WTC11 (cell line): Measurements from ENCODE around the gene CITED4. TPM values are rescaled to one million over a fixed set of nuclear protein-coding genes. Genes with fewer than 3 reads are reported as not detected.

Experiments used
- ATAC-seq: fragments of 200-7000 bp; cut with Tn5 transposase; 2 replicates; pipeline ENCODE4 v1.10.0; 2021; ENCODE audit warnings: mild to moderate bottlenecking, moderate library complexity
- CTCF ChIA-PET: fragments of 300-600 bp; sonication (Branson Sonifier 250); formaldehyde crosslinking; loops from one replicate; lab custom pipeline; 2021; ENCODE audit warnings: antibody characterized with exemption; lab: Charles Lee
- POLR2A ChIA-PET: fragments of 350-600 bp; sonication (Branson Sonifier 250); formaldehyde crosslinking; loops from one replicate; lab custom pipeline; 2021; ENCODE audit warnings: antibody characterized with exemption; lab: Charles Lee
- DNase-seq: peaks from one replicate; pipeline ENCODE4 v3.0.0; 2021; ENCODE audit warnings: low spot score
- H3K27ac Mint-ChIP-seq: 2 replicates; pipeline ENCODE4 v1.8.0; 2021; ENCODE audit warnings: mixed read lengths
- H3K27me3 Mint-ChIP-seq: 2 replicates; pipeline ENCODE4 v1.8.0; 2021; ENCODE audit warnings: low read depth, mild to moderate bottlenecking, moderate library complexity, mixed read lengths
- H3K36me3 Mint-ChIP-seq: 2 replicates; pipeline ENCODE4 v1.8.0; 2021; ENCODE audit warnings: mixed read lengths
- H3K4me1 Mint-ChIP-seq: 2 replicates; pipeline ENCODE4 v1.8.0; 2022; ENCODE audit warnings: mixed read lengths
- H3K4me3 Mint-ChIP-seq: 2 replicates; pipeline ENCODE4 v1.8.0; 2021; ENCODE audit warnings: mild to moderate bottlenecking, moderate library complexity, mixed read lengths
- H3K9me3 Mint-ChIP-seq: 2 replicates; pipeline ENCODE4 v1.8.0; 2021; ENCODE audit warnings: mixed read lengths
- GABPB1 ChIP-seq: sonication (generic); formaldehyde crosslinking; IDR thresholded peaks from 2 replicates; pipeline ENCODE4 v1.8.1; 2023; ENCODE audit warnings: mild to moderate bottlenecking, missing genetic modification reagents
- HMGA2 ChIP-seq: fragments of 250-450 bp; sonication (Bioruptor Pico); IDR thresholded peaks from 2 replicates; pipeline ENCODE4 v1.4.0; 2021; ENCODE audit warnings: mild to moderate bottlenecking, moderate library complexity
- MXD4 ChIP-seq: fragments of 250-450 bp; sonication (Bioruptor Pico); IDR thresholded peaks from 2 replicates; pipeline ENCODE4 v1.8.0; 2021; ENCODE audit warnings: mild to moderate bottlenecking, moderate library complexity, borderline replicate concordance
- MYBL2 ChIP-seq: sonication (generic); formaldehyde crosslinking; IDR thresholded peaks from 2 replicates; pipeline ENCODE4 v1.8.1; 2023; ENCODE audit warnings: mild to moderate bottlenecking, moderate library complexity, missing genetic modification reagents
- ZNF219 ChIP-seq: sonication (generic); formaldehyde crosslinking; IDR thresholded peaks from 2 replicates; pipeline ENCODE4 v1.8.0; 2023; ENCODE audit warnings: missing genetic modification reagents, mild to moderate bottlenecking, borderline replicate concordance
- ZNF232 ChIP-seq: sonication (generic); formaldehyde crosslinking; IDR thresholded peaks from 2 replicates; pipeline ENCODE4 v1.8.0; 2022; ENCODE audit warnings: mild to moderate bottlenecking, missing genetic modification reagents
- total RNA-seq: library from RNA; stranded (reverse); gene quantifications from 3 replicates; pipeline ENCODE4 v1.2.3, GENCODE V29; 2021
- TF ChIP-seq, protein P1 (sequence below): sonication (generic); formaldehyde crosslinking; IDR thresholded peaks from 2 replicates; pipeline ENCODE4 v1.8.0; 2023; ENCODE audit warnings: missing genetic modification reagents, mild to moderate bottlenecking, borderline replicate concordance
- TF ChIP-seq, protein P2 (sequence below): sonication (generic); formaldehyde crosslinking; IDR thresholded peaks from 2 replicates; pipeline ENCODE4 v1.8.1; 2023; ENCODE audit warnings: mild to moderate bottlenecking, missing genetic modification reagents, borderline replicate concordance
- TF ChIP-seq, protein P3 (sequence below): fragments of 250-450 bp; sonication (Bioruptor Pico); IDR thresholded peaks from 2 replicates; pipeline ENCODE4 v2.1.2; 2022; ENCODE audit warnings: mild to moderate bottlenecking, moderate library complexity
- TF ChIP-seq, protein P4 (sequence below): fragments of 250-450 bp; sonication (Bioruptor Pico); IDR thresholded peaks from 2 replicates; pipeline ENCODE4 v1.8.0; 2021; ENCODE audit warnings: mild to moderate bottlenecking
- TF ChIP-seq, protein P5 (sequence below): sonication (generic); formaldehyde crosslinking; IDR thresholded peaks from 2 replicates; pipeline ENCODE4 v1.8.1; 2022; ENCODE audit warnings: missing genetic modification reagents, borderline replicate concordance
- TF ChIP-seq, protein P6 (sequence below): sonication (generic); formaldehyde crosslinking; IDR thresholded peaks from 2 replicates; pipeline ENCODE4 v1.8.0; 2022; ENCODE audit warnings: mild to moderate bottlenecking, missing genetic modification reagents

Gene CITED4
- total RNA-seq, 1 experiment from 2014 or later = 24.6 TPM

DNA sequence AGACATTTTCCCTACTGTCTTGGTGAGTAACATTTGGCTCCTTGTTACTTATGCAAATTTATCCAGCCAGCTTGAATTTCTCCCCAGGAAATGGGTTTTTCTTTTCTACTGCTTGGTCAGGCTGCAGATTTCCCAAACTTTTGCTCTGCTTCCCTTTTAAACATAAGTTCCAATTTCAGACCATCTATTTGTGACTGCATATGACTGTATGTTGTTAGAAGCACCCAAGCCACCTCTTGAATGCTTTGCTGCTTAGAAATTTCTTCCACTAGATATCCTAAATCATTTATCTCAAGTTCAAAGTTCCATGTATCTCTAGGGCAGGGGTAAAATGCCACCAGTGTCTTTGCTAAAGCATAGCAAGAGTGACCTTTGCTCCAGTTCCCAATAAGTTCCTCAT is 32.3 kb upstream of the CITED4 start (continued):
- TF ChIP-seq, protein P1, sequence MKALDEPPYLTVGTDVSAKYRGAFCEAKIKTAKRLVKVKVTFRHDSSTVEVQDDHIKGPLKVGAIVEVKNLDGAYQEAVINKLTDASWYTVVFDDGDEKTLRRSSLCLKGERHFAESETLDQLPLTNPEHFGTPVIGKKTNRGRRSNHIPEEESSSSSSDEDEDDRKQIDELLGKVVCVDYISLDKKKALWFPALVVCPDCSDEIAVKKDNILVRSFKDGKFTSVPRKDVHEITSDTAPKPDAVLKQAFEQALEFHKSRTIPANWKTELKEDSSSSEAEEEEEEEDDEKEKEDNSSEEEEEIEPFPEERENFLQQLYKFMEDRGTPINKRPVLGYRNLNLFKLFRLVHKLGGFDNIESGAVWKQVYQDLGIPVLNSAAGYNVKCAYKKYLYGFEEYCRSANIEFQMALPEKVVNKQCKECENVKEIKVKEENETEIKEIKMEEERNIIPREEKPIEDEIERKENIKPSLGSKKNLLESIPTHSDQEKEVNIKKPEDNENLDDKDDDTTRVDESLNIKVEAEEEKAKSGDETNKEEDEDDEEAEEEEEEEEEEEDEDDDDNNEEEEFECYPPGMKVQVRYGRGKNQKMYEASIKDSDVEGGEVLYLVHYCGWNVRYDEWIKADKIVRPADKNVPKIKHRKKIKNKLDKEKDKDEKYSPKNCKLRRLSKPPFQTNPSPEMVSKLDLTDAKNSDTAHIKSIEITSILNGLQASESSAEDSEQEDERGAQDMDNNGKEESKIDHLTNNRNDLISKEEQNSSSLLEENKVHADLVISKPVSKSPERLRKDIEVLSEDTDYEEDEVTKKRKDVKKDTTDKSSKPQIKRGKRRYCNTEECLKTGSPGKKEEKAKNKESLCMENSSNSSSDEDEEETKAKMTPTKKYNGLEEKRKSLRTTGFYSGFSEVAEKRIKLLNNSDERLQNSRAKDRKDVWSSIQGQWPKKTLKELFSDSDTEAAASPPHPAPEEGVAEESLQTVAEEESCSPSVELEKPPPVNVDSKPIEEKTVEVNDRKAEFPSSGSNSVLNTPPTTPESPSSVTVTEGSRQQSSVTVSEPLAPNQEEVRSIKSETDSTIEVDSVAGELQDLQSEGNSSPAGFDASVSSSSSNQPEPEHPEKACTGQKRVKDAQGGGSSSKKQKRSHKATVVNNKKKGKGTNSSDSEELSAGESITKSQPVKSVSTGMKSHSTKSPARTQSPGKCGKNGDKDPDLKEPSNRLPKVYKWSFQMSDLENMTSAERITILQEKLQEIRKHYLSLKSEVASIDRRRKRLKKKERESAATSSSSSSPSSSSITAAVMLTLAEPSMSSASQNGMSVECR = no peak
- TF ChIP-seq ZNF232 (CRISPR knock-in tag) = no peak
- TF ChIP-seq, protein P2, sequence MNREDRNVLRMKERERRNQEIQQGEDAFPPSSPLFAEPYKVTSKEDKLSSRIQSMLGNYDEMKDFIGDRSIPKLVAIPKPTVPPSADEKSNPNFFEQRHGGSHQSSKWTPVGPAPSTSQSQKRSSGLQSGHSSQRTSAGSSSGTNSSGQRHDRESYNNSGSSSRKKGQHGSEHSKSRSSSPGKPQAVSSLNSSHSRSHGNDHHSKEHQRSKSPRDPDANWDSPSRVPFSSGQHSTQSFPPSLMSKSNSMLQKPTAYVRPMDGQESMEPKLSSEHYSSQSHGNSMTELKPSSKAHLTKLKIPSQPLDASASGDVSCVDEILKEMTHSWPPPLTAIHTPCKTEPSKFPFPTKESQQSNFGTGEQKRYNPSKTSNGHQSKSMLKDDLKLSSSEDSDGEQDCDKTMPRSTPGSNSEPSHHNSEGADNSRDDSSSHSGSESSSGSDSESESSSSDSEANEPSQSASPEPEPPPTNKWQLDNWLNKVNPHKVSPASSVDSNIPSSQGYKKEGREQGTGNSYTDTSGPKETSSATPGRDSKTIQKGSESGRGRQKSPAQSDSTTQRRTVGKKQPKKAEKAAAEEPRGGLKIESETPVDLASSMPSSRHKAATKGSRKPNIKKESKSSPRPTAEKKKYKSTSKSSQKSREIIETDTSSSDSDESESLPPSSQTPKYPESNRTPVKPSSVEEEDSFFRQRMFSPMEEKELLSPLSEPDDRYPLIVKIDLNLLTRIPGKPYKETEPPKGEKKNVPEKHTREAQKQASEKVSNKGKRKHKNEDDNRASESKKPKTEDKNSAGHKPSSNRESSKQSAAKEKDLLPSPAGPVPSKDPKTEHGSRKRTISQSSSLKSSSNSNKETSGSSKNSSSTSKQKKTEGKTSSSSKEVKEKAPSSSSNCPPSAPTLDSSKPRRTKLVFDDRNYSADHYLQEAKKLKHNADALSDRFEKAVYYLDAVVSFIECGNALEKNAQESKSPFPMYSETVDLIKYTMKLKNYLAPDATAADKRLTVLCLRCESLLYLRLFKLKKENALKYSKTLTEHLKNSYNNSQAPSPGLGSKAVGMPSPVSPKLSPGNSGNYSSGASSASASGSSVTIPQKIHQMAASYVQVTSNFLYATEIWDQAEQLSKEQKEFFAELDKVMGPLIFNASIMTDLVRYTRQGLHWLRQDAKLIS = no peak
- no peak for TF ChIP-seq MXD4 (CRISPR knock-in tag)
- TF ChIP-seq, protein P3, sequence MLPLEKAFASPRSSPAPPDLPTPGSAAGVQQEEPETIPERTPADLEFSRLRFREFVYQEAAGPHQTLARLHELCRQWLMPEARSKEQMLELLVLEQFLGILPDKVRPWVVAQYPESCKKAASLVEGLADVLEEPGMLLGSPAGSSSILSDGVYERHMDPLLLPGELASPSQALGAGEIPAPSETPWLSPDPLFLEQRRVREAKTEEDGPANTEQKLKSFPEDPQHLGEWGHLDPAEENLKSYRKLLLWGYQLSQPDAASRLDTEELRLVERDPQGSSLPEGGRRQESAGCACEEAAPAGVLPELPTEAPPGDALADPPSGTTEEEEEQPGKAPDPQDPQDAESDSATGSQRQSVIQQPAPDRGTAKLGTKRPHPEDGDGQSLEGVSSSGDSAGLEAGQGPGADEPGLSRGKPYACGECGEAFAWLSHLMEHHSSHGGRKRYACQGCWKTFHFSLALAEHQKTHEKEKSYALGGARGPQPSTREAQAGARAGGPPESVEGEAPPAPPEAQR = no peak
- TF ChIP-seq HMGA2 = no peak
- TF ChIP-seq GABPB1 (CRISPR knock-in tag) = no peak
- TF ChIP-seq, all 79 proteins: peak for 0

DNA sequence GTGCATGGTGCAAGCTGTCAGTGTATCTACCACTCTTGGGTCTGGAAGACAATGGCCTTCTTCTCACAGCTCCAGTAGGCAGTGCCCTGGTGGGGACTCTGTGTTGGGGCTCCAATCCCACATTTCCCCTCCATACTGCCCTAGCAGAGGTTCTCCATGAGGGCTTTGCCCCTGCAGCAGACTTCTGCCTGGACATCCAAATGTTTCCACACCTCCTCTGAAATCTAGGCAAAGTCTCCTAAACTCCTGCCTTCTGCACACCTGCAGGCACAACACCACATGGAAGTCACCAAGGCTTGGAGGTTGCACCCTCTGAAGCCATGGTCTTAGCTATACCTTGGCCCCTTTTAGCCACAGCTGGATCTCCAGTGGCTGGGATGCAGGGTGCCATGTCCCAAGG is 31.8 kb upstream of the CITED4 start:
- peaks cover 12% of the 10 kb centered on the region for H3K27me3 Mint-ChIP-seq
- TF ChIP-seq MYBL2 (CRISPR knock-in tag) = no peak
- TF ChIP-seq, protein P4, sequence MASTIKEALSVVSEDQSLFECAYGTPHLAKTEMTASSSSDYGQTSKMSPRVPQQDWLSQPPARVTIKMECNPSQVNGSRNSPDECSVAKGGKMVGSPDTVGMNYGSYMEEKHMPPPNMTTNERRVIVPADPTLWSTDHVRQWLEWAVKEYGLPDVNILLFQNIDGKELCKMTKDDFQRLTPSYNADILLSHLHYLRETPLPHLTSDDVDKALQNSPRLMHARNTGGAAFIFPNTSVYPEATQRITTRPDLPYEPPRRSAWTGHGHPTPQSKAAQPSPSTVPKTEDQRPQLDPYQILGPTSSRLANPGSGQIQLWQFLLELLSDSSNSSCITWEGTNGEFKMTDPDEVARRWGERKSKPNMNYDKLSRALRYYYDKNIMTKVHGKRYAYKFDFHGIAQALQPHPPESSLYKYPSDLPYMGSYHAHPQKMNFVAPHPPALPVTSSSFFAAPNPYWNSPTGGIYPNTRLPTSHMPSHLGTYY (CRISPR knock-in tag) = no peak
- TF ChIP-seq, protein P5, sequence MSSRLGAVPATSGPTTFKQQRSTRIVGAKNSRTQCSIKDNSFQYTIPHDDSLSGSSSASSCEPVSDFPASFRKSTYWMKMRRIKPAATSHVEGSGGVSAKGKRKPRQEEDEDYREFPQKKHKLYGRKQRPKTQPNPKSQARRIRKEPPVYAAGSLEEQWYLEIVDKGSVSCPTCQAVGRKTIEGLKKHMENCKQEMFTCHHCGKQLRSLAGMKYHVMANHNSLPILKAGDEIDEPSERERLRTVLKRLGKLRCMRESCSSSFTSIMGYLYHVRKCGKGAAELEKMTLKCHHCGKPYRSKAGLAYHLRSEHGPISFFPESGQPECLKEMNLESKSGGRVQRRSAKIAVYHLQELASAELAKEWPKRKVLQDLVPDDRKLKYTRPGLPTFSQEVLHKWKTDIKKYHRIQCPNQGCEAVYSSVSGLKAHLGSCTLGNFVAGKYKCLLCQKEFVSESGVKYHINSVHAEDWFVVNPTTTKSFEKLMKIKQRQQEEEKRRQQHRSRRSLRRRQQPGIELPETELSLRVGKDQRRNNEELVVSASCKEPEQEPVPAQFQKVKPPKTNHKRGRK (CRISPR knock-in tag) = no peak
- TF ChIP-seq ZNF219 (CRISPR knock-in tag) = no peak
- TF ChIP-seq, protein P6, sequence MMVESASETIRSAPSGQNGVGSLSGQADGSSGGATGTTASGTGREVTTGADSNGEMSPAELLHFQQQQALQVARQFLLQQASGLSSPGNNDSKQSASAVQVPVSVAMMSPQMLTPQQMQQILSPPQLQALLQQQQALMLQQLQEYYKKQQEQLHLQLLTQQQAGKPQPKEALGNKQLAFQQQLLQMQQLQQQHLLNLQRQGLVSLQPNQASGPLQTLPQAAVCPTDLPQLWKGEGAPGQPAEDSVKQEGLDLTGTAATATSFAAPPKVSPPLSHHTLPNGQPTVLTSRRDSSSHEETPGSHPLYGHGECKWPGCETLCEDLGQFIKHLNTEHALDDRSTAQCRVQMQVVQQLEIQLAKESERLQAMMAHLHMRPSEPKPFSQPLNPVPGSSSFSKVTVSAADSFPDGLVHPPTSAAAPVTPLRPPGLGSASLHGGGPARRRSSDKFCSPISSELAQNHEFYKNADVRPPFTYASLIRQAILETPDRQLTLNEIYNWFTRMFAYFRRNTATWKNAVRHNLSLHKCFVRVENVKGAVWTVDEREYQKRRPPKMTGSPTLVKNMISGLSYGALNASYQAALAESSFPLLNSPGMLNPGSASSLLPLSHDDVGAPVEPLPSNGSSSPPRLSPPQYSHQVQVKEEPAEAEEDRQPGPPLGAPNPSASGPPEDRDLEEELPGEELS (CRISPR knock-in tag) = no peak
- H3K4me3 Mint-ChIP-seq = no peak overlapping the region
- H3K36me3 Mint-ChIP-seq = peaks cover 22% of the 10 kb centered on the region
- peaks cover 9% of the 10 kb centered on the region; the same call in 1 of the 2 replicates for H3K4me1 Mint-ChIP-seq
- CTCF ChIA-PET = no interaction called here
- no peak overlapping the region for H3K27ac Mint-ChIP-seq
- DNase-seq (no peak), ATAC-seq (no peak)
- POLR2A ChIA-PET = no interaction called here
- H3K9me3 Mint-ChIP-seq = peaks cover 31% of the 10 kb centered on the region
